ENCODE data around the gene GNPTG.
"Not testable (repeated sequence)": the region's sequence is repeated elsewhere in the genome, so short reads cannot be mapped to it uniquely, and the experiment has no call there.

GNPTG gene

DNA sequence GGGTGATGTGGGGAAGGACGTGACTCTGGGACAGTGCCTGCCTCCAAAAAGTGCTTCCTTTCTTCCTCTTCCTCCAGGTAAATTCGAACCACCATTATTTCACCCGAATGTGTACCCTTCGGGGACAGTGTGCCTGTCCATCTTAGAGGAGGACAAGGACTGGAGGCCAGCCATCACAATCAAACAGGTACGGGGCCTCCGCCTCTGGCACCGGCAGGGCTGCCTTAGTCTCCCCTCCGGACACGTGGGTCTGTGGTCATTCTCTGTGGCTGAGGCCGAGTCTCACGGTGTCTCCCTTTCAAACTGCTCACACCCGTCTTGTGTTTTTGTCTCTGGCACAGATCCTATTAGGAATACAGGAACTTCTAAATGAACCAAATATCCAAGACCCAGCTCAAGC lies 31.6 kb upstream of the GNPTG start:
- DNase-seq = no peak

DNA sequence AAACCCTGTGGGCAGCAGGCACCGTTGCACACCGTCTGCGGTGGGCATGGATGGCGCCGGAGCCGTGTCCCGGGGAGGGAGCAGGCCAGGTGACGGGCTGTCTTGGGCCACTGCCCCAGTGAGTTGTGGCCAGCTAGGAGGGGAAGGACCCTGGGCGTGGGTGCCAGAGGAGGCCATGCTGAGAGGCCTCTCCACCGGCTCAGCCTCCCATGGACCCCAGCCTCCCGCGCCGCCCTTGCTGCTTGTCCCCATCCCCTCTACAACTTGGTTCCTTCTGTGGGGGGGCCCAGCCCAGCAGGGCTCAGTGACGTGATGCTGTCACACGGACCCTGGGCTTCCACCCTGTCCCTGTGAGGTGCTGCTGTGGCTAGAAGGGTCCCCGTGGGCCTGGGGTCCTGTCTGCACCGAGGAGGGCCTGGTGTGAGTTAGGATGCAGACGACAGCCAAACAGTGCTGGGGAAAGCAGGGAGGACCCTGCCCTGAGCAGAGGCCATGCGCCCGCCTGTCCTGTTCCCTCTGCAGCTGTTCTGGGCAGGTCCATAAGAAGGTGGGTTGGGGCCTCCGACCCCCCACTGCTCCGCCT lies 31.0 kb upstream of the GNPTG start:
- DNase-seq = no peak

DNA sequence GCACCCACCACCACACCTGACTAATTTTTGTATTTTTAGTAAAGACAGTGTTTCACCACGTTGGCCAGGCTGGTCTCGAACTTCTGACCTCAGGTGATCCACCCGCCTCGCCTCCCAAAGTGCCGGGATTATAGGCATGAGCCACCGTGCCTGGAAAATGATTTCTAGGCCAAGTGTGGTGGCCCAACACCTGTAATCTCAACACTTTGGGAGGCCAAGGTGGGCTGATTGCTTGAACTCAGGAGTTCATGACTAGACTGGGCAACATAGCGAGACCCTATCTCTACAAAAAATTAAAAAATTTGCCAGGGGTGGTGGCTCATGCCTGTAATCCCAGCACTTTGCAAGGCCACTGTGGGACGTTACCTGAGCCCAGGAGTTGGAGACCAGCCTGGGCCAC lies 29.3 kb upstream of the GNPTG start:
- DNase-seq = no peak

DNA sequence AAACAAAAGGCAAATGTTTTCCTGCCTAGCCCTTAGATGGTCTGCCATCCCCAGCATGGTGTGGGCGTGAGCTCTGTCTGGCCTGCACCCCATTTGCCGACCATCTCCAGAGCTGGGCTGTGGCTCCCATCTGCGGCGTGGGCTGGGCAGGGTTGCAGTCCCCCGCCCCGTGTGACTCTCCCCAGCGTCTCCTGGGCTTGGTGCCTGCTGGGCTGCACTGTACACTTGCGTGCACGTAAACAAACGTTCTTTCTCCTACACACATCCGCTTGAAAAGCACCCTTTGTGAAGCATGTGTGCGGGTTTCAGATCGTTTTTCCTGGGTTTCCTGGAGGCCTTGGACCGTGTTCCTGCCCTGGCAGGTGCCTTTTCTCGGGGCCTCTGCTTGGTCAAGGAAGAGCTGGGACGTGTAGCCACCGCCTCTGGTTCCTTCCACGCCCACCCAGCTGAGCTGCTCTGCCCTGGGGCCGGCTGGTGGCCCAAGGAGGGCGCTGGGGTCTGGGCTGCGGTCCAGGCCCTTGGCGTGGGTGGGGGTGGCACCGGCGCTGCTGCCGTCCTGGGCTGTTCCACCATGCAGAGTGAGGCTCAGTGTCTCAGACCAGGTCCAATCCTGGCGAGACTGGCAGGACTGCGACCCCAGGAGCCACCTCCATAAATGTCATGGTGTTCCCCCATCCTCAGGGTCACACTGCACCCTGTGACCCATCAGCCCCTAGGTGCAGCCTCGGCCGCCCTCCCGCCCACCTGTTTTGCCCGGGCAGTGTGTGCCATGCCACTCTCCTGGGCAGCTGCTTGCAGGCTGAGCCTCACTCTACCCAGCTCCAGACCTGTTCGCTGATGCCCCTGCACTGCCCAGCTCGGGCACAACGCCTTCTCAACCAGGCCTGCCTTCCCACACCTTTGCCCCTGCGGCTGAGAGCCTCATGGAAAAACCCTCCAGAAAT lies 28.2 kb upstream of the GNPTG start:
- DNase-seq = no peak

DNA sequence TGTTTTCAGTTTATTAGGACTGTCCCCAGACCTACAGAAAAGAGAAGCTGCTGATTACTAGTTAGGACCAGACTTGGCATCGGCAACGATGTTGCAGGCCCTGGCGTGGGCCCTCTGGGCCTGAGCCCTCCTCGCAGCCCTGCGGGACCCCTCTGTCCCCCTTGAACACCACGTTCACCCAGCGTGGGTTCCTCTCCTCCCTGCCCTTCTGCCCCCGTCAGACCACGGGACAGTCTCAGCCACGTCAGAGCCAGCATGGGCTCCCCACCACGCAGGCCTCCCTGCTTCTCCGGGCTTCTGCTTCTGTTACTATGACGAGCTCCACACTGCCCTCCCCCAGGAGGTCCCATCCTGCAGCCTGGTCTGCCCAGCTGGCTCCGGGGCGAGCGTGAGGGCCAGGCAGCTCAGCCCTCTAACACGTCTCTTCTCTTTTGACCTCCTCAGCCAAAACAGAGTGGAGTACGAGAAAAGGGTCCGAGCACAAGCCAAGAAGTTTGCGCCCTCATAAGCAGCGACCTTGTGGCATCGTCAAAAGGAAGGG lies 27.4 kb upstream of the GNPTG start:
- DNase-seq = no peak

DNA sequence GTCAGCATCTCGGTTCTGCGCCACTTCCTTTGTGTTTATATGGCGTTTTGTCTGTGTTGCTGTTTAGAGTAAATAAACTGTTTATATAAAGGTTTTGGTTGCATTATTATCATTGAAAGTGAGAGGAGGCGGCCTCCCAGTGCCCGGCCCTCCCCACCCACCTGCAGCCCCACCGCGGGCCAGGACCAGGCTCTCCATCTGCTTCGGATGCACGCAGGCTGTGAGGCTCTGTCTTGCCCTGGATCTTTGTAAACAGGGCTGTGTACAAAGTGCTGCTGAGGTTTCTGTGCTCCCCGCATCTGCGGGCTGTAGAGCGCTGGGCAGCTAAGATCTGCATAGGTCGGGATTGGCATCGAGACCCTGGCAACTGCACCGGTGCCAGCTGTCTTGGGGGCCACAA lies 26.5 kb upstream of the GNPTG start:
- no peak for DNase-seq

DNA sequence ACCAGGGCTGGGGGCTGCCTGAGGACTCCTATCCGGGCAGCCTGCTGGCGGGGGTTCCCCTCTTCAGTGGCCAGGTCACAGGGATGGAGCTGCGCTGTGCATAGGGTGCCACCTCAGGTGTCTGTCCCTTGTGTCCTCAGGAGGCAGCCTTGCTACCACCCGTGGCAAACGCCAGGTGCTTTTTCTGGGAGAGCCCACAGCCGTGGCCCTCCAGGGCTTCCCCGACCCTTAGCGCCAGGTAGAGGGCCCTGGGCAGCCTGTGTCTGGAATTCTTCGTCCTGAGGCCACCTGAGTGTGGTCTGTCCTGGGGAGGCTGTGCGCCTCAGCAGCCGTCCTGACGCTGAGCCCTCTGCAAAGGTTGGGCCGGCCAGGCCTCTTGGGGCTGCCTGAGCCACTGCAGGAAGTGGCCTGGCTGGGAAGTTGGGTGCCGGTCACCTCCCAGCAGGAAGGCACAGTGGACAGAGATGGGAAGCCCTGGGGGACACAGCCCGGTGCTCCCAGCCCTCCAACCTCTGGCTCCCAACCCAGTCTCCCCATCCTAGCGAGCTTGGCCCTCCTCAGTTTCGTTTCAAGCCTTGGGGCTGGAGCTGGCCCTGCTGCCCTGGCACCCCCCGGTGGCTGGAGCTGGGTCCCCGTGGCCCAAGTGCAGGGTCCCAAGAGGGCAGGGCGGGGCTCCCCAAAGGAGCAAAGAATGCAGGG lies 25.9 kb upstream of the GNPTG start:
- DNase-seq = no peak

DNA sequence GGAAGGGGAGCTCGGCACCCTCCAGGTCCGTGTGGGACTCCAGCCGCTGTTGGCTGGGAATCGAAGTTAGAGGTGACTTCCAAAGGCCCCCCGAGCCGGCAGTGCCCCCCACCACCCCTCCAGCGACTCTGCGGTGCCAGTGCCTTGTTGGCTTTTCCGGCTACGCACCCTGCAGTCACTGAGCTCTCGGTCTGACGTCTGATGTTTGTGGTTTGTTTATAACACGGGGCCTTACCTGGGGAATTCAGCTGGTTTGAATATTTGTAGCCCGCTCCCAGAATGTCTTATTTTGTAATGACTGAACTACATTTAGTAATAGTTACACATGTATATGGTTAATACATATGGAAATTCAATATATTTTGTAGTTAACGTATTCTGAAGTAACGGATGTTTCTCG lies 25.3 kb upstream of the GNPTG start:
- DNase-seq = no peak

DNA sequence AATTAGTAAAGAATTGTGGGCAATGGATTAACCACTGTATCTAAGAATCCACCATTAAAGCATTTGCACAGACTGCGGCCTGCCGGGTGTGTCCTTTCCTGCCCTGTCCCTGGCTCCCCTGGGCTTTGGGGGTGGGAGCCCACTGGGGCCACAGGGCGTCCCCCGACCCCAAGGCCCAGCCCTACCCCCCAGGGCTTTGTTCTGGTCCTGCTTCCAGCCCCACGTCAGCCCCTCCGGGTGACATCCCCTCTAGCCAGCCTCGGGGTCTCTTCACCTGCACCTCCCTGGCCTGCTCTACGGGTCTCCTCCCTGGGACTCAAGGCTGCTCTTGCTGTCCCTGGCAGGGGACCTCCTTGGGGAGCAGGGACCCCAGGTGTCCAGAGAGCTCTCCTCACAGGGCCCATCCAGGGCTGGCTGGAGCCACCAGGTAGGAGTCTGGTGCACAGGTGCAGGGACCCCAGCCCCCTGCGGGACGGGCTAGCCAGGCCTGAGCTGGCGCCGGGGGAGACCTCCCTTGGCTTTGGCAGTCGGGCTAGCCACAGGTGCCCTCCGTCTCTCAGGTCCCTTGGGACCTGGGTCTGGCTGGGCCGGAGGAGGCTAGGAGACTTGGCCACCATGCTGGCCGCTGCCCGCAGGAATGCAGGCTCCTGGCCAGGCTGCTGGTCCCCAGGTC lies 24.6 kb upstream of the GNPTG start:
- DNase-seq = no peak

DNA sequence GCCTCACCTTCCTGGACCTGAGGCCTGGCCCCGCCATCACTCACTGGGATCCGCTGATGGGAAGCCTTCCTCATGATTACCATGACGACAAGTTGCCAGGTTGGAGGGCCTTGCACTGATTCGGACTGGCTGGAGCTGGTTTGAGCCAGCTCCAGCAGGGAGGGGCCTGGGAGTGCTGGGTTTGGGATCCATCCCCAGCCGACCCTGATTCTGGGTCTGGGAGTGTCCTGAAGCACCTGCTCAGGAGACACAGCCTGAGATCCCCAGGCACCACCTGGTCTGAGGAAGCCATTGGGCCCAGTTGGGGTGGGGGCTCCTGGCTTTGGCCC lies 24.1 kb upstream of the GNPTG start:
- DNase-seq = no peak

DNA sequence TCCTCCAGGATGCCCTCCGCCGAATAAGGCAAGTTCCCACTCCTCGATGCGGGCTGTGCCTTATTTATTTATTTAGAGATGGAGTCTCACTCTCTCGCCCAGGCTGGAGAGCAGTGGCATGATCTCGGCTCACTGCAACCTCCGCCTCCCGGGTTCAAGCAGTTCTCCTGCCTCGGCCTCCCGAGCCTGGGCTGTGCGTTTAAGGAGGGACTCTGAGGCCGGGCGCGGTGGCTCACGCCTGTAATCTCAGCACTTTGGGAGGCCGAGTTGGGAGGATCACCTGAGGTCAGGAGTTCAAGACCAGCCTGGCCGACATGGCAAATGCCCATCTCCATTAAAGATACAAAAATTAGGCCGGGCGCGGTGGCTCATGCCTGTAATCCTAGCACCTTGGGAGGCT lies 23.6 kb upstream of the GNPTG start:
- DNase-seq = not testable (repeated sequence)

DNA sequence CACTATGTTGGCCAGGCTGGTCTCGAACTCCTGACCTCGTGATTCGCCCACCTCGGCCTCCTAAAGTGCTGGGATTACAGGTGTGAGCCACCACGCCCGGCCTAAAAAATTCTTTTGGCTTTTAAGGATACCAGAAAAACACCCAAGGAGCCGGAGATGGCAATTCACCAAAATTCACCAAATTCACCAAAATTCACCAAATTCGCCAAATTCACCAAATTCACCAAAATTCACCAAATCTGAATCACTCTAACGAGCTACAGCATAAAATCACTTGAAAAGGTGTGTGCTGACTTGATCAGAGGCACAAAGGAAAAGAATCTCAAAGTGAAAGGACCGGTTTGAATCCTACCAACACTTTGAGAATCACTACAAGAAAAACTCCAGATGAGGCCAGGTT lies 22.8 kb upstream of the GNPTG start:
- not testable (repeated sequence) for DNase-seq

DNA sequence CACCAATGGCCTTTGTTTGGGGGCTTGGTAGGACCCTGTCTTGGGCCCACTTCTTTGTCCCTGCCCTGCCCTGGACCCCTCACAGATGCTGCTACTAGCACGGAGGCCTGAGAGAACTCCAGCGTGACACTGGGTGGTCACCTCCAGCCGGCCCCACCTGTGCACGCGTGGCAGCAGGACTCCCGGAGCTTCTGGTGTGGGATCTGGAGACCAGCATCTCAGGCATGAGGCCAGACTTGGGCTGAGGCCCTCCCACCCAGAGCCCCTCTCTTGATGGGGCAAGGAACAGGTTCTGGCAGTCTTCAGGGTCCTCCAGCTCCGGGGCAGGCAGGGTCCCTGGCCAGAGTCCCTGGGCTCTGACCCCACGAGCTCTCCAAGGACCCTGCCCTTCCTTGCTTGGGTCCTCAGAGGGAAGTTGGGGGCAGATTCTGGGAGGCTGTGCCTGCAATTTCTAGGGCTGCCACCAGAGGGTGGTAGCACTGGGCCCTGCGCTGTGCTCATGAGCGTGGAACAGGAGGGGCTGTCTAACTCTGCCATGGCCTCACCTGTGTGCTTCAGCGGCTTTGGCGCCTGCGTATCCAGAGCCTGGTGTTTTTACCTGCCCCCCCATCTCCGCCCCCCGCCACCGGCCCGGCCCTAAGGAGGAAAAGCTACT lies 21.3 kb upstream of the GNPTG start:
- no peak for DNase-seq

DNA sequence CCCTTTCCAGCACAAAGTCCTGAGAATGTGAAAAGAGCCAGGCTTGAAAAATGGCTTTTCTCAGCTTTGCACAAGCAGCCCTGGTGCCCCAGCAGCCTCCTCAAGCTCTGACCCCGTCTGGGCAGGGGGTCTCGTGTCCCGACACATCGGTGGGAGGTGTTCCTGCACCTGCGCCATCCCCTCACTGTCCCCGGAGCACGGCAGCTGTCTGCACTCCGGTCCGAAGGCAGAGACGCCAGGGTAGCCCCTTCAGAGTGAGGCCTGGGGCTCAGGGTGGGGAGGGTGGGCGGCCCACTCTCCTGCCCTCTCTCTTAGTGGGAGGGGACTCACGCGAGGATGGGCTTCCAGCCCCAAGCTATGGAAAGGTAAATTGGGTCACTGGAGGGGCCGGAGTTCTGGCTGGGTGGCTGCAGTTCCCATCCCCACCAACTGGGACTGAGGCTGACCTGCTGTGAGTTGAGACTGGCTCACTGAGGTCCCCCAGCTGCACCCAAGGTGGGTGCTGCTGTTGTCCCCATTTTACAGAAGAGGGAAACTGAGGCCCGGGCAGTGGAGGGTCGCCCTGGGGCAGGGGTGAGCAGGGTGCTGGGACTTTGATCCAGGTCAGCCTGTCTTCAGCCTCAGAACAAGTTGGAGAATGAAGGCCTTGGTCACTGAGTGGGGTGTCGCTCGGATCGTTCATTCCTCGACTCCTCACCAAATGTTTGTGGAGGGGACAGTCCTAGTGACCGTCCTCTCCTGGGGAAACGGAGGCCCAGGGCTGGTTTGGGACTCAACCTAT lies 20.6 kb upstream of the GNPTG start:
- no peak for DNase-seq

DNA sequence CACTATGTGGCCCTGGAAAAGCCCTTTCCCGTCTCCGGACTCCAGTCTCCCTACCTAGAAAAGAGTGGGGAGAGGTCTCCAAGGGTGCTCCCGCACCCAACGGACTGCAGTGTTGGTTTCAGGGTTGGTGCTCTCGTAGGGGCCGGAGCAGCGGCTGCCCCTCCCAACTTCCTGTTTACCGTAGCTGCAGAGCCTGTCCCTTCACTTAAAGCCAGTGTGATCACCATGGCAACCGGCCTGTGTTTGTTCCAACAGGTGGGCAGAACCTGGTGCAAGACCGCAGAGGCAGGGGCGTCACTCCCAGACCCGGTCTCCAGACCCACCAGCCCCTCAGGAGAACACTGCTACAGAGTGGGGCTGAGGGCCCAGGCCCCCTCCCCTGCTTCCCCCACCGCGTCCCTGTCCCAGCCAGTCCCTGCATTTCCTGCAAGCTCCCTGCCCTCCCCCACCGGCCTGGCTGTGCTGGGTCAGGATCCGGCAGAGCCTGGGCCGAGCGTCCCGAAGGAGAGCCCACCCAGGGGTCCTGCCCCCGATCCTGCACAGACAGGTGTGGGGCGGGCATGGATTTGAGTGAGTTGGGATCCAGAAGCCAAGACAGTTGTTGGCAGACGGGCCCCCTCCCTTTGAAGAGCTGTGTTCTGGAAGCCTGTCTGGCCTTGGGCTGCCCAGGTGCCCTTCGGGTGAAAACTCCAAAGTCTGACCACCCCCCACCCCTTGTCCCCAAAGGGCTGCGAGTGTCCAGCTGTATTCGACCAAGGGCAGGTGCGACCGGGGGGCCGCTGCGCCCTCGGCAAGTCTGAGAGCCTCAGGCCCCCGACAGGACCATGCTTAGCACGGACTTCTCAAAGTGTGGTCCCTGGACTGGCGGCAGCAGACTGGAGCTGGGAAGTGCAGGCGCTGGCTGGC lies 19.8 kb upstream of the GNPTG start:
- DNase-seq = peak; percentile 42

DNA sequence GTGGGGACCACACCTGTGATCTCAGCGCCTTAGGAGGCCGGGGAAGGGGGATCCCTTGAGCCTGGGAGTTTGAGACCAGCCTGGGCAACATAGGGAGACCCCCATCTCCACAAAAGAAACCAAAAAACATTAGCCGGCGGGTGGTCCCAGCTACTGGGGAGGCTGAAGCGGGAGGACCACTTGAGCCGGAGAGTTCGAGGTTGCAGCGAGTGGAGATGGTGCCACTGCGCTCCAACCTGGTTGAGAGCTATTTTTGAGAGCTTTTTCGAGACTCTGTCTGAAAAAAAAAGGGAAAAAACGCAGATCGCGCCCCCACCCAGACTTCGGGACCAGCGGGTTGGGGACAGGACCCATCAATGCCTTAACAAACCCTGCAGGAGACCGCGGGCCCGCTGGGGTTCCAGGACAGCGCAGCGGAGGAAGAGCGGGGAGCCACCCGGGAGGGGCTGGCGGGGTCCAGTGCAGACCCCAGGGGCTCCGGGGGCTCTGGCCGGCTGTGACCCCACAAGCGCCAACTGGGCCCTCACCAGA lies 19.0 kb upstream of the GNPTG start:
- DNase-seq = no peak

DNA sequence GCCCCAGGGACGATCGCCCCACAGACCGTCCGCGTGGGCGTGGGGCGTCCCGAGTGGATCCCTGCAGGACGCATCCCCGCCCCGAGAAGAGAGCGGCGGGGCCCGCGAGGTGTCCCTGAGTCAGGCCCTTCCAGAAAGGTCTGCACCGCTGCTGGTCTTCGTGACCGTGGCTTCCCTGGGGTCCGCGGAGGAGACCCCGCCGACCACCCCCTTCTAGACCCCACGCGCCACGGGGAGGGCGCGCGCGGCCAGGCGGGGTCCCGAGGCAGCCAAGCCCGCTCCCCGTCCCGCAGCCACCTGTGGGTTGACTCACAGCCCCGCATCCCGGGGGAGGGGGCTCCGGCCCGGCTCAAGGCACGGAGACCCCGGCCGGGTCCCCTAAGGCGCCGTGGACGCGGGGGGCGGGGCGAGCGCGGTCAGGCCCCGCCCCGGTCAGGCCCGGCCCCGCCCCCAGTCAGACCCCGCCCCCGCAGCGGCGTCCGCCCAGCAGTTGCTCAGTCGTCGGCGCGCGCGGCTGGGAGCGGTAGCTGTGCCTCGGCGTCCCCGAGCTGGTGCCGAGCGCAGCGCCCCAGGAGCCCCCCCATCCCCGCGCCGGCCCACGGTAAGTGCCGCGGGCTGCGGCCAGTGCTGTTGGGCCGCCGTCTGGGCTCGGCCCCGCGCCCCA lies 18.4 kb upstream of the GNPTG start, which contains the start of gene BAIAP3:
TSS of gene BAIAP3 (plus strand) at position 497 of the 664 bp plus-strand sequence. CDS start 4,905 bp downstream, outside the sequence.
- peak; percentile 61 for DNase-seq

DNA sequence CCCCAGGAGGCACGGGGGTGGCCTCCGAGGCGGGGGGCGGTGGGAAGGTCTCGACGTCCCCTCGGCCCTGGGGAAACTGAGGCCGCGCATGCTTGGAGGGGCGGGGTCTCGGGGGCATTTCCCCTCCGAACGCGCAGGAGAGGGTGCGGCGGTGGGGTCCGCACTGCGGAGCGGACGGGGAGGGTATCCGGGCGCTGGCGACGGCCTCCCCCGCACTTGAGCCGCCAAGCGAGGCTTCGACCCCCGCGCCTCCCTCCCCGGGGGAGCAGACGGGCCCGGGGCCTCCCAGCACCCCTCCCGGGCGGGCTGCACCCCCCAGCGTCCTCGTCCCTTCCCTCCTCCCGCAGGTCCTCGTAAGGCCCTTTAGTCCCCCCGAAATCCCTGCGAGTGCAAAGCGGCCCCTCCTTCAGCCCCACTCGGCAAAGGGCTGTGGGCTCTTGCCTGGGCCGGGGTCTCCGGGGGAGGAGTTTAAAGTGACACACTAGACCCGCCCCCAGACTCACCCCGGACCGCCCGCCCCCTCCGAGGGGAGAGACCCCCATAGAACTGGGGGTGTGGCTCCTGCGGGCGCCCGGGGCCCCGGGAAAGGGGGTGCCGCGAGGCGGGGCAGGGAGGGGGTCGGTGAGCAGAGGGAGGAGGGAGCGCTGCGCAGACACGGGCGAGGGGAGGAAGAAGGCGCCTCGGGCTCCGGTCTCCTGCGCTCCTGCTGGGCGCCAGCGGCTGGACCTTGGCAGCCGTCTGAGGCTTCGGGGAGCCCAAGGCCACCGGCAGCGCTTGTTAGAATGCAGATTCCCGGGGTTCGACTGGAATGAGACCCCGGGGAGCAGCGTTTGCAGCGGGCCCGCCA lies 17.7 kb upstream of the GNPTG start:
- DNase-seq = no peak

DNA sequence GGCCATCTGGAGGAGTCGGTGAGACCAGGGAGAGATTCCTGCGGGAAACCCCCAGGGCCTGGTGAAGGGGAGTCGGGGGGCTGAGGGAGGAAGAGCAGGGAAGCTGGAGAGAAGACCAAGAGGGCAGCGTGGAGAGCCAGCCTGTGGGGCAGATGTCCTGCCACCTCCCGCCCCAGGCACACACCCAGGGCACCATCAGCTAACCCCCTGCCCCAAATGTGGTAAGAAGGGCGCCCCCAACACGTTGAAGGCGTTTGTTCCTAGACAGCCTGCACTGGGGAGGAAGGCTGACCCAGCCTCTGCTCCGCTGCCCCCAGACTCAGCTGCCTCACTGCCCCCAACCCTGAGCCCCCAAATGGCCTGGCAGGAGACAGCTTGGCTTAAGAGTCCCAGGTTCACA lies 17.0 kb upstream of the GNPTG start:
- no peak for DNase-seq
